GM12873 (cell line): ENCODE measurements around the gene ZNF462.

ENCODE experiments used
- CTCF ChIP-seq: IDR thresholded peaks from 2 replicates; pipeline ENCODE4 v1.5.1; 2012; ENCODE audit warnings: low read depth, mild to moderate bottlenecking, moderate library complexity, low read length, control low read depth; ENCODE audit not compliant: insufficient read depth; ENCODE audit errors: missing control alignments

Gene ZNF462

GRCh38 chr9:107036367-107036766 lies 173.4 kb downstream of the ZNF462 start:
- no peak for TF ChIP-seq CTCF

GRCh38 chr9:107039542-107039941 lies 176.6 kb downstream of the ZNF462 start:
- TF ChIP-seq CTCF = no peak

- TF ChIP-seq CTCF = no peak
Observed at GRCh38 chr9:107042606-107043005, 179.6 kb downstream of the ZNF462 start.

GRCh38 chr9:107043886-107044285 lies 180.9 kb downstream of the ZNF462 start:
- TF ChIP-seq CTCF = no peak

GRCh38 chr9:107044872-107045271 lies 181.9 kb downstream of the ZNF462 start:
- peak; percentile 38 for TF ChIP-seq CTCF

GRCh38 chr9:107046692-107047091 lies 183.7 kb downstream of the ZNF462 start:
- TF ChIP-seq CTCF = no peak

- TF ChIP-seq CTCF = no peak
Observed at GRCh38 chr9:107049046-107049802, 186.3 kb downstream of the ZNF462 start.
